ENCODE data around the gene MYH10.

MYH10 gene

DNA sequence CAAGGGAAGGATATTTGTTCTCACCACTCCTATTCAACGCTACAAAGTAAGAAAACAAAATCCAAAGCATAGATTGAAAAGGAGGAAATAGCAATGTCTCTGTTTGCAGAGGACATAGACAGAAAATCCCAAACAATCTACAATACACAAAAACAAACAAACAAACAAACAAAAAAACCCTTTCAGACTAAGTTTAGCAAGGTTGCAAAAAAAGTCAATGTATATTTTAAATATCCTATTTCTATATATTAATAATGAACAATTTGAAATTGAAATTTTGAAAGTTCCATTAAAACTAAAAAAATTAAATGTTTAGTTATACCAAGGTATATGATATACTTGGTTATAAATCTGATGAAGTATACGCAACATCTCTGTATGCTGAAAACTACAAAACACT, 37.2 kb downstream of the MYH10 start:
- no peaks in the 10 kb centered on the region for H3K4me1 ChIP-seq (ENCODE audit: insufficient read depth, low read length, severe bottlenecking)
- H3K27me3 ChIP-seq (ENCODE audit: insufficient read depth, low read length): no peaks in the 10 kb centered on the region
- TF ChIP-seq, protein P1, sequence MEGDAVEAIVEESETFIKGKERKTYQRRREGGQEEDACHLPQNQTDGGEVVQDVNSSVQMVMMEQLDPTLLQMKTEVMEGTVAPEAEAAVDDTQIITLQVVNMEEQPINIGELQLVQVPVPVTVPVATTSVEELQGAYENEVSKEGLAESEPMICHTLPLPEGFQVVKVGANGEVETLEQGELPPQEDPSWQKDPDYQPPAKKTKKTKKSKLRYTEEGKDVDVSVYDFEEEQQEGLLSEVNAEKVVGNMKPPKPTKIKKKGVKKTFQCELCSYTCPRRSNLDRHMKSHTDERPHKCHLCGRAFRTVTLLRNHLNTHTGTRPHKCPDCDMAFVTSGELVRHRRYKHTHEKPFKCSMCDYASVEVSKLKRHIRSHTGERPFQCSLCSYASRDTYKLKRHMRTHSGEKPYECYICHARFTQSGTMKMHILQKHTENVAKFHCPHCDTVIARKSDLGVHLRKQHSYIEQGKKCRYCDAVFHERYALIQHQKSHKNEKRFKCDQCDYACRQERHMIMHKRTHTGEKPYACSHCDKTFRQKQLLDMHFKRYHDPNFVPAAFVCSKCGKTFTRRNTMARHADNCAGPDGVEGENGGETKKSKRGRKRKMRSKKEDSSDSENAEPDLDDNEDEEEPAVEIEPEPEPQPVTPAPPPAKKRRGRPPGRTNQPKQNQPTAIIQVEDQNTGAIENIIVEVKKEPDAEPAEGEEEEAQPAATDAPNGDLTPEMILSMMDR (IDR thresholded peaks at IDR 0.05; ENCODE audit: low read length): no peak
- no peak for TF ChIP-seq EZH2 (IDR thresholded peaks at IDR 0.05; ENCODE audit: borderline replicate concordance, low read length)
- H2AFZ ChIP-seq (ENCODE audit: low read length): no peak overlapping the region
- H3K27ac ChIP-seq (ENCODE audit: low read depth, low read length, poor library complexity, severe bottlenecking): no peak overlapping the region
- no peaks in the 10 kb centered on the region for H3K36me3 ChIP-seq (ENCODE audit: insufficient read depth, low read length)
- H4K20me1 ChIP-seq (ENCODE audit: insufficient read depth, low read length): no peaks in the 10 kb centered on the region
- no peaks in the 10 kb centered on the region for H3K9me2 ChIP-seq (ENCODE audit: low read depth, low read length)
- H3K9me3 ChIP-seq (ENCODE audit: low read length): no peaks in the 10 kb centered on the region
- H3F3A ChIP-seq (ENCODE audit: insufficient read depth, low read length): no peaks in the 10 kb centered on the region
- H3K4me2 ChIP-seq (ENCODE audit: low read length): no peak overlapping the region
- H3K9ac ChIP-seq (ENCODE audit: low read length): no peak overlapping the region
- H3K79me2 ChIP-seq (ENCODE audit: insufficient read depth, low read length): no peaks in the 10 kb centered on the region
- H3K4me3 ChIP-seq (ENCODE audit: low read depth, low read length, poor library complexity, severe bottlenecking): no peak overlapping the region

DNA sequence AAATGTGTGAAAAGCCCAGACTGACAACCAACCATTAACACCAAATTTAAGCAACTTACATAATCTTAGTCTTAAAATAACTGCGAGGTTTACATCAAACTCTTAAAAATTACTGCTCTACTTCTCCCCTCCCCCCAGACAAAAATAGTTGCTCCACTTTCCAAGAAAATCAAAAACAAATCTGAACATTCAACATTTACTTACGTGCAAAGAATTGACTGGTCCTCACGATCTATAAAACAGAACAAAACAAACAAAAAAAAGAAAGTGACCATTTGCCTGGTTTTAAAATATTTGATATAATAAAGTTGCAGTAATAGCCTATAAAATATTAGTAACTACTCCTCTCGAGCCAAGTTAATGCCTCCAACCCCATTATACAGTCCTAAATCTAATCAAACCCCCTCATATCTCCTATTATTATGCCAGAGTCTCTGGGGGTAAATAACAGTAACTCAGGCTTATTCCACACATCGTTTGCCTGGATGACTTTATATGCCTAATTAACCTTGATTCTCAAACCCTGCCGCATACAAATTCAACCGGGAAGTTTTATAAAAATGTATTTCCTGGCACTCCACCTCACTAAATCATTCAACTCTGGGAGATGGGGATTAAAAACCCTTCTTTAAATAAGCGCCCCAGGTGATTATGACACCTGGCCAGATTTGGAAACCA, 41.5 kb downstream of the MYH10 start:
- Histone ChIP-seq H3K4me2 (ENCODE audit: low read length) (no peak overlapping the region), H3K9me3 (ENCODE audit: low read length) (no peaks in the 10 kb centered on the region), H3K27me3 (ENCODE audit: insufficient read depth, low read length) (no peaks in the 10 kb centered on the region), H3K4me1 (ENCODE audit: insufficient read depth, low read length, severe bottlenecking) (no peaks in the 10 kb centered on the region), H3K9ac (ENCODE audit: low read length) (no peak overlapping the region), H3K4me3 (ENCODE audit: low read depth, low read length, poor library complexity, severe bottlenecking) (no peak overlapping the region), H3K36me3 (ENCODE audit: insufficient read depth, low read length) (peaks cover 6% of the 10 kb centered on the region; the same call in 1 of the 2 replicates), H3K79me2 (ENCODE audit: insufficient read depth, low read length) (no peaks in the 10 kb centered on the region), H3K9me2 (ENCODE audit: low read depth, low read length) (no peaks in the 10 kb centered on the region), H4K20me1 (ENCODE audit: insufficient read depth, low read length) (no peaks in the 10 kb centered on the region), H3F3A (ENCODE audit: insufficient read depth, low read length) (no peaks in the 10 kb centered on the region), H3K27ac (ENCODE audit: low read depth, low read length, poor library complexity, severe bottlenecking) (no peak overlapping the region), H2AFZ (ENCODE audit: low read length) (no peak overlapping the region)
- TF ChIP-seq, protein P1 (IDR thresholded peaks at IDR 0.05; ENCODE audit: low read length): no peak
- TF ChIP-seq EZH2 (IDR thresholded peaks at IDR 0.05; ENCODE audit: borderline replicate concordance, low read length): no peak

DNA sequence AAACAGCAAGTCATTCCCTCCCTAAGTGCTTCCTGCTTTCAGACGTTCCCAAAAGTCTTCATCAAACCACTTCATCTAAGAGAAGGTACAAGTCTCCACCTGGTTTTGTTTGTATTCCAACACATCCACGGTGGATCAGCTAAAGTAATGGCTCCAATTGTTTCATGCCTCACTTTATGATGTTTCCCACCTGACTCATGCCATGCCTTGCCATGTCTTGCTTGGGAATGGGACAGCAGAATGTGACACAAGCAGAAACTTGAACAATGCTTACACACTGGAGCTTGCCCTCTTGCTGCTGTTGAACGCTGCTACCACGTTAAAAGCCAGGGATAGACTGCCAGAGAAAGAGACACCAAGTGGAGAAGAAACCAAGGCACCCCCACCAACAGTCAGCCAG, 43.8 kb downstream of the MYH10 start:
- no peaks in the 10 kb centered on the region for H3K9me3 ChIP-seq (ENCODE audit: low read length)
- H4K20me1 ChIP-seq (ENCODE audit: insufficient read depth, low read length): no peaks in the 10 kb centered on the region
- H3F3A ChIP-seq (ENCODE audit: insufficient read depth, low read length): no peaks in the 10 kb centered on the region
- no peak overlapping the region for H3K9ac ChIP-seq (ENCODE audit: low read length)
- TF ChIP-seq, protein P1 (IDR thresholded peaks at IDR 0.05; ENCODE audit: low read length): no peak
- no peak for TF ChIP-seq EZH2 (IDR thresholded peaks at IDR 0.05; ENCODE audit: borderline replicate concordance, low read length)
- no peak overlapping the region for H3K27ac ChIP-seq (ENCODE audit: low read depth, low read length, poor library complexity, severe bottlenecking)
- H3K4me3 ChIP-seq (ENCODE audit: low read depth, low read length, poor library complexity, severe bottlenecking): no peak overlapping the region
- H3K4me2 ChIP-seq (ENCODE audit: low read length): no peak overlapping the region
- no peaks in the 10 kb centered on the region for H3K27me3 ChIP-seq (ENCODE audit: insufficient read depth, low read length)
- no peak overlapping the region for H2AFZ ChIP-seq (ENCODE audit: low read length)
- peaks cover 6% of the 10 kb centered on the region; the same call in 1 of the 2 replicates for H3K36me3 ChIP-seq (ENCODE audit: insufficient read depth, low read length)
- H3K79me2 ChIP-seq (ENCODE audit: insufficient read depth, low read length): no peaks in the 10 kb centered on the region
- H3K4me1 ChIP-seq (ENCODE audit: insufficient read depth, low read length, severe bottlenecking): no peaks in the 10 kb centered on the region
- no peaks in the 10 kb centered on the region for H3K9me2 ChIP-seq (ENCODE audit: low read depth, low read length)

Data from OCI-LY1 (cell line).